ENCODE results near the gene IKBKE. TPM values are rescaled to one million over a fixed set of nuclear protein-coding genes. Genes with fewer than 3 reads are reported as not detected.

The IKBKE gene
- total and polyA plus RNA-seq, 10 of the 15 experiments (the other 5 are each of a cell fraction or from before 2014, with no cell fraction given), result 12.8 to 35.1 (median 23.1) TPM

DNA sequence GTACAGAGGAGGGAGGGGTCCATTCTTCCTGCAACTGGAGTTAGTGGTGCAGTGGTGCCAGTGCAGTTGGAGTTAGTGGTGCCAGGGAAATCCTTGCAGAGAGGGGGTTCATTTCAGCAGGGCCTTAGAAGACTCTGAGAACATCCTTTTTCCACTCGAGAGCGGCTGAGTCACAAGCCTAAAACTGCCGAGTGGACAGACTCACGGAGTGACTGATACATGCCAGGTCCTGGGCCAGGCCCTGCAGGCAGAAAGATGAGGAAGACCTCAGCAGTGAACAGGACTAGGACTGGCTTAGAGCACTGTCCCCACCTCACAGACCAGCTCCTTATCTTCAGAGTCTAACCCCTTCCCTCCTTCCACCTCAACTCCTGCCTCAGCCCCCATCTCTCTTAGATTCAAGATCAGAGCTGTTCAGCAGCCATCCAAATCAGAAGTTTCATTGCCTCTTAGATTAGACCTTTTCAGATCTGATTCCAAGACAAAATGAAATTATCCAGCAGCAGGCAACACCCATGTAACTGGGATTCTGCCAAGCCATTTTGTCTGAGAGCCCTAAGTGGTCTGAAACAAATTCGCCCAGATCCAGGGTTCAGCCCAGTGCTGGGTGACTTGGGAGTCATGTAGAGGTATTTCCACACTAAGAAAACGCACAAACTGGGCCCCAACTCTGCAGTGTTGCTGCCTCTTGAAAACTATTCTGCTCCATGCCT is 12.7 kb upstream of the IKBKE start:
- RAD21 ChIA-PET (ENCODE audit: unreplicated experiment), result interaction anchor here (0.6 to 0.9 kb wide), 2 partner anchors 10 to 21 kb away, joined by 3 read pairs; no protein-coding TSS in a partner anchor
- no TSS peak for BruUV-seq (replicated peaks)

DNA sequence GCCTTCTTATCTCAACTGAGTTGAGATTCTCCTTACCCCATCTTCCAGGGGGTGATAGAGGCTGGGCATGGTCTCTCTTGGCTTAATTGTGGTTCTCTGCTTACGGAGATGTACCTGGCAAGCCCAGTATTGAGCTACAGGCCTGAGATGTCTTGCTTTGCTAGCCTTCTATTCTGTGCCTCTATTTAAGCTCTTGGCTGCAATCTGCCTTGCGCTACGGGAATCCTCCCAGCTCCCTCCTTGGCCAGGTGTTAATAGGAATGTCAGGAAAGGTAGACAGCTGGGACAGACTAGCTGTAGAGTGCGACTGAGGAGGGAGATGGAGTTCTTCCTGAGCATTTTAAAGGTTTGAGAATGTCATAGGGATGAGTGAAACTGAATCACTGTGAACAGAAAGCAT is 10.6 kb upstream of the IKBKE start:
- H3K36me3 ChIP-seq (ENCODE audit: control insufficient read depth in 2 of 2, insufficient read depth in 2 of 2, low read length in 1 of 2), result no peaks in the 10 kb centered on the region
- no peak overlapping the region for H2AFZ ChIP-seq (ENCODE audit: control insufficient read depth, low read depth, low read length)
- intact Hi-C loops (cut with micrococcal nuclease; ENCODE audit: unreplicated experiment) (no loop called here), in situ Hi-C loops (cut with MboI) (no loop called here)
- ChIA-PET RAD21 (ENCODE audit: unreplicated experiment) (interaction anchor here (0.6 to 1.3 kb wide), 3 partner anchors 20 to 351 kb away, joined by 3 to 4 read pairs (median 4); no protein-coding TSS in a partner anchor), SMC1A (ENCODE audit: uncharacterized antibody, unreplicated experiment) (interaction anchor here (0.7 to 4.2 kb wide), 2 partner anchors 11 to 29 kb away, joined by 3 to 17 read pairs; partner anchors contain the start of gene IKBKE), POLR2A (no interaction called here), CTCF (interaction anchor here (0.7 to 10.1 kb wide), 9 partner anchors 11 to 128 kb away, joined by 3 to 199 read pairs (median 3); partner anchors contain the start of gene IKBKE)
- WGBS (ENCODE audit: insufficient coverage, insufficient replicate concordance, low lambda C conversion rate, missing lambda C conversion rate), result 93% methylated on average over 4 of the region's 4 CpGs
- BruUV-seq (replicated peaks), result no TSS peak
- no peak for ATAC-seq
- no peak overlapping the region for H3K9ac ChIP-seq (ENCODE audit: control insufficient read depth, insufficient read depth, low read length)
- no peaks in the 10 kb centered on the region for H4K20me1 ChIP-seq (ENCODE audit: control insufficient read depth, insufficient read depth)
- no peak overlapping the region for H3K4me2 ChIP-seq (ENCODE audit: control insufficient read depth, insufficient read depth)
- H3K27me3 ChIP-seq (replicated peaks in 1 of 2; ENCODE audit: control insufficient read depth in 2 of 2, insufficient read depth in 2 of 2, low read length in 1 of 2), result no peaks in the 10 kb centered on the region
- no peaks in the 10 kb centered on the region for H3K9me3 ChIP-seq (replicated peaks; ENCODE audit: control insufficient read depth, insufficient read depth, low read length)
- H3K4me3 ChIP-seq, result no peak overlapping the region
- H3K79me2 ChIP-seq (ENCODE audit: control insufficient read depth, insufficient read depth, low read length), result no peaks in the 10 kb centered on the region
- no peak overlapping the region for H3K27ac ChIP-seq (ENCODE audit: control insufficient read depth, insufficient read depth)
- DNase-seq (ENCODE audit: low read depth, low spot score), result no peak
- FAIRE-seq, result no peak
- H3K4me1 ChIP-seq (ENCODE audit: control insufficient read depth, insufficient read depth, low read length), result peaks cover 4% of the 10 kb centered on the region
- TF ChIP-seq CHD4 (IDR thresholded peaks at IDR 0.05), result no peak
- TF ChIP-seq HCFC1 (IDR thresholded peaks at IDR 0.05; ENCODE audit: low read length), result no peak
- TF ChIP-seq PAX5 (IDR thresholded peaks at IDR 0.05; ENCODE audit: borderline replicate concordance, low read depth, low read length), result no peak
- TF ChIP-seq SIN3A (IDR thresholded peaks at IDR 0.05; ENCODE audit: low read depth, low read length), result no peak
- no peak for TF ChIP-seq ZBED1 (IDR thresholded peaks at IDR 0.05; ENCODE audit: borderline replicate concordance)
- TF ChIP-seq YBX1 (IDR thresholded peaks at IDR 0.05), result no peak
- no peak for TF ChIP-seq GABPA (IDR thresholded peaks at IDR 0.05; ENCODE audit: low read depth)
- TF ChIP-seq RAD21 (IDR thresholded peaks at IDR 0.05; ENCODE audit: insufficient read depth, low read depth, low read length), result no peak
- TF ChIP-seq YY1 (IDR thresholded peaks at IDR 0.05; ENCODE audit: low read depth, low read length), result no peak
- TF ChIP-seq SKIL (IDR thresholded peaks at IDR 0.05; ENCODE audit: low read depth, poor library complexity, severe bottlenecking), result no peak
- no peak for TF ChIP-seq EED (IDR thresholded peaks at IDR 0.05; ENCODE audit: low read depth)

More for the DNA sequence above, 12.7 kb upstream of the IKBKE start:
- no peaks in the 10 kb centered on the region for H3K27me3 ChIP-seq (replicated peaks in 1 of 2; ENCODE audit: control insufficient read depth in 2 of 2, insufficient read depth in 2 of 2, low read length in 1 of 2)
- SMC1A ChIA-PET (ENCODE audit: uncharacterized antibody, unreplicated experiment), result interaction anchor here (1.1 to 4.2 kb wide), 2 partner anchors 14 to 87 kb away, joined by 3 to 17 read pairs; partner anchors contain the start of gene IKBKE
- no peak for TF ChIP-seq MTA3 (IDR thresholded peaks at IDR 0.05; ENCODE audit: borderline replicate concordance, low read length)
- no peak for TF ChIP-seq YBX1 (IDR thresholded peaks at IDR 0.05)
- TF ChIP-seq KDM1A (IDR thresholded peaks at IDR 0.05; ENCODE audit: borderline replicate concordance), result no peak
- no peak for TF ChIP-seq NFYB (IDR thresholded peaks at IDR 0.05; ENCODE audit: insufficient read depth, low read depth, low read length)
- no peak for TF ChIP-seq RCOR1 (conservative IDR thresholded peaks at IDR 0.05; ENCODE audit: low read depth, low read length)
- no peak for TF ChIP-seq GABPA (IDR thresholded peaks at IDR 0.05; ENCODE audit: low read depth)
- no peak for TF ChIP-seq PAX5 (IDR thresholded peaks at IDR 0.05; ENCODE audit: borderline replicate concordance, low read depth, low read length)
- no peak for TF ChIP-seq EED (IDR thresholded peaks at IDR 0.05; ENCODE audit: low read depth)
- no peak for TF ChIP-seq ZNF217 (IDR thresholded peaks at IDR 0.05)
- H3K27ac ChIP-seq (ENCODE audit: control insufficient read depth, insufficient read depth), result no peak overlapping the region
- DNase-seq (ENCODE audit: low read depth, low spot score) (no peak), ATAC-seq (no peak), FAIRE-seq (no peak)
- no peak overlapping the region for H3K4me3 ChIP-seq
- in situ Hi-C loops (cut with MboI) (no loop called here), intact Hi-C loops (cut with micrococcal nuclease; ENCODE audit: unreplicated experiment) (no loop called here)
- no peaks in the 10 kb centered on the region for H3K4me1 ChIP-seq (ENCODE audit: control insufficient read depth, insufficient read depth, low read length)
- H3K4me2 ChIP-seq (ENCODE audit: control insufficient read depth, insufficient read depth), result no peak overlapping the region
- H3K79me2 ChIP-seq (ENCODE audit: control insufficient read depth, insufficient read depth, low read length), result no peaks in the 10 kb centered on the region
- no peaks in the 10 kb centered on the region for H3K36me3 ChIP-seq (ENCODE audit: control insufficient read depth in 2 of 2, insufficient read depth in 2 of 2, low read length in 1 of 2)
- 75% methylated on average over 6 of the region's 6 CpGs for WGBS (ENCODE audit: insufficient coverage, insufficient replicate concordance, low lambda C conversion rate, missing lambda C conversion rate)
- no peak overlapping the region for H3K9ac ChIP-seq (ENCODE audit: control insufficient read depth, insufficient read depth, low read length)
- no peak overlapping the region for H2AFZ ChIP-seq (ENCODE audit: control insufficient read depth, low read depth, low read length)
- no peaks in the 10 kb centered on the region for H3K9me3 ChIP-seq (replicated peaks; ENCODE audit: control insufficient read depth, insufficient read depth, low read length)
- CTCF ChIA-PET, result interaction anchor here (0.9 to 10.1 kb wide), 3 partner anchors 23 to 206 kb away, joined by 3 to 199 read pairs (median 5); no protein-coding TSS in a partner anchor
- H4K20me1 ChIP-seq (ENCODE audit: control insufficient read depth, insufficient read depth), result no peaks in the 10 kb centered on the region
- POLR2A ChIA-PET, result no interaction called here

Measured in GM12878 (cell line).